GM21390 (cell line): ENCODE results near the gene LDLRAP1.

Source experiments
- ATAC-seq: cut with Tn5 transposase; IDR thresholded peaks from one replicate; pipeline ENCODE4 v1.9.1; 2021; ENCODE audit not compliant: unreplicated experiment

The LDLRAP1 gene

DNA sequence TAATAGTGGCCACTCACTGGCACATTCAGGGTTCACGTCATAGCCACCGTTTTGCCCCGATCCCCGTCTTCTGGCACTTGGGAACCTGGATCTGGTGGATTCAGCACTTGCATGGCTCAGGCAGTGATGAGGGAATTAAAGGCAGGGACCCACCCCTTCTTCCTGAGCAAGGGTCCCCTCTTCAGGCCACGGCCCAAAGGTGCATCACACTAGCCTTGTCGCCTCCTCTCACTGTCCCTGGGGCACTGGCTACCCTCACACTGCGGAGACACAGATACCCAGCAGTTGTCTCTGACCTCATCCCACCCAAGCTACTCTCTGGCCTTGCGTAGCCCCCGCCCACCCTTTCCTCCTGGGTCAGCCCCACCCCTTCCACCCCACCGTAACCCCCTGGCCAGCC is 19.9 kb upstream of the LDLRAP1 start:
- no peak for ATAC-seq

DNA sequence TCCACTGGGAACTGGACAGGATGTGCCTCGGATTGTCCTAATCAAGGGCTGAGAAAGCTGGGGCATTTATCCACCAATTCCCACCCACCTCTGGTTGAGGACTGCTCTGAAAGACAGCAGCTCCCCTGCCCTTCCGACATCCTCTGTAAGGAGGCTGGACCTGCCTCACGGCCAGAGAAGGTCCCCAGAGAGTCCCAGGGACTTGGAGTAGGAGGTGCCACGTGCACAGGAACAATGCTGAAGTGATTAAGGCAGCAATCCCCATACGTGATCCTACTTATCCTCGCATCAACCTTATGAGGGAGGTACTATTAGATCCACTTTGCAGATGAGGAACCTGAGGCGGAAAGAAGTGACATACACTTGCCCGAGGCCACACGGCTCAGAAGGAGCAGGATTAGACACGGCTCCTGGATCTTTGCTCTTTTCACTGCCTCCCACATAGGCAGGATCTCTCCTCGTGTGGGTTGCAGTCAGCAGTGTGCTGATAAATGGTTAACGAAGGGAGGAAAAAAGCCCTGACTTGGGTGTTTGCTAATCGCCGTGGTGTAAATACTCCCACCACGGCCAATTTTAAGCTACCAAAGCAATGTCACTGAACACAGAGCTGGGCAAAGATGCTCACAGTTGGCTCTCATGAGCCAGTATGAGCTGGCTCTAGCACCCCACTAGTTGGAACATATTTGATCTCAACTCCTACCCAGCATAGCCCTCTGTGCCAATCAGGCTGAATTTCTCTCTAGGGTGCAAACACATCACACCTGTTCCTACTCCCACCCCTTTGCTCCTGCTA is 18.6 kb upstream of the LDLRAP1 start:
- no peak for ATAC-seq

DNA sequence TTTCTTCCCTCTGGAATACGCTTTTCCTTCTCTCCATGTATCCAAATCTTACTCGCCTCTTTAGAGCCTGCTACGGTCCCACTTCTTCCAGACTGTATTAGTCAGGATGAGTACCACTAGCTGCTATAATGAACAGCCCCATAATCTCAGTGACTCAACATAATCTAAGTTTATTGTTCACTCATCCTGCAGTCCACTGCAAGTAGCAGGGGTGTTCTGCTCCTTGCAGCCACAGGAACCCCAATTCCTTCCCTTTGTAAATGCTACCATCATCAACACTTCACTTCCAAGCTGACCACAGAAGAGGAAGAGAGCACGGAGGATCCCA is 18.1 kb upstream of the LDLRAP1 start:
- no peak for ATAC-seq

DNA sequence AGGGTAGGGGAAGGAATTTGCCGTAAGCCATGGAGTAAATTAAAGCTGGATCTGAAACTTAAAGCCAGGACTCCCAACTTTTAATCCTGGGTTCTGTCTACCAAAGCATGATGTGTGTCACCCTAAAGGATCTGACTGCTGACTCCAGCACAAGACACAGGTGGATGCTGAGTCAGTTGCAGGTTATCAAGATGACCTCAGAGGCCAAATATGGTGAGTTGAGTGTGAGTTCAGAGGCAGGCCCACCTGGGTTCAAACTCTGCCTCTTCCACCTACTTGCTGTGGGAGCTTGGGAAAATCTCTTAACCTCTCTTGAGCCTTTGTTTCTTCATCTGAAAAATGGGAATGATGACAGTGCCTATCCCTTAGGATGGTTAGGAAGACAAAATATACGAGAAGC is 16.7 kb upstream of the LDLRAP1 start:
- no peak for ATAC-seq

DNA sequence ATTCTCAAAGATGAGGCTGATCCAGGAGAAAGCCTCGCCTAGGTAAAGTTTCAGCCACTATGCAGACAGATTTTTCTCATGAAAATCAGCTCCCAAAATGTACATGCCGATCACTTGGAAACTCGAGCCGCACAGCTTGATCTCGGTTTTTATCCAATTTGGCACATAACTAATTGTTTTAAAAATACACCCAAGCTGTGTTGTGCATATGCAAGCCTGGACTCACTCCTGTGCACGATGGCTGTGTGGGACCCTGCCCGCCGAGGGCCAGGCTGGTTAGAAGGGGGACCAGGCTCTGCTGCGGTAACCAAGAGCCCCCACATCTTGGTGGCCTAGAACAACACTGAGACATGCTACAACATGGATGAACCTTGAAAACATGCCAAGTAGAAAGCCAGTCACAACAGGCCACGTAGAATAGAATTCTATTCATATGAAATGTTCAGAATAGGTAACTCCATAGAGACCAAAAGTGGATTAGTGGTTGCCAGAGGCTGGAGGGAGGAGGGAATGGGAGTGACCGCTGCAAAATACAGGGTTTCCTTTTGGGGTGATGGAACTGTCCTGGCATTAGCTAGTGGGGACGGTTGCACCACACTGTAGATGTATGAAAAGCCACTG is 16.1 kb upstream of the LDLRAP1 start:
- ATAC-seq = no peak

DNA sequence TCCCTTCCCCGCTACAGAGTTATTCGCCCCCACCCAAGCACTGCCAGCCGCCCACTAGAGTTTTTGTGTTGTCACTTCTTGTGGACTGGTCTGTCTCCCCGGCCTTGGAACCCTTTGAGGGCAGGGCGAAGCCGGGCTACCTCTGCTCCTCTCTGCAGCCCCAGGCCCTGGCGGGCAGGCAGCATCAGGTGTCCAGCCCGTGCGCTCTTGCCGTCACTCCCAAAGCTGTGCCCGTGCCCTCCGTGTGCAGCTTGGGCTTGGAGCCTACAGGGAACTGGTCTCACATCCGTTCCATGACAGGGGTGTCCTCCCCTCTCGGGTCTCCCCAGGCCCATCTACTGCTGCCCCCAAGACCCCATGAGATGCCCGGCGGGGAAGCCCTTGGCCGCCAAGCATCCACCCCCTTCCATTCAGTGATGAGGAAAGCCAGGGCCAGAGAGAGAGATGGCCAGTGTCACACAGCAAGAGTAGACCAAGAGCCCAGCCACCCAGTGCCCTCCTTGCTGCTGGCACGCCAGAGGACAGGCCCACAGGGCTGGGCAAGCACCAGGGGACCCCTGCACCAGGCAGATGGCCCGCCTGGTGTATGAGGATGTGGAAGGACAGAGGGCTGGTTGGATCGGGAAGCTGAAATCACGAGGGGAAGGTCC is 15.3 kb upstream of the LDLRAP1 start:
- no peak for ATAC-seq

DNA sequence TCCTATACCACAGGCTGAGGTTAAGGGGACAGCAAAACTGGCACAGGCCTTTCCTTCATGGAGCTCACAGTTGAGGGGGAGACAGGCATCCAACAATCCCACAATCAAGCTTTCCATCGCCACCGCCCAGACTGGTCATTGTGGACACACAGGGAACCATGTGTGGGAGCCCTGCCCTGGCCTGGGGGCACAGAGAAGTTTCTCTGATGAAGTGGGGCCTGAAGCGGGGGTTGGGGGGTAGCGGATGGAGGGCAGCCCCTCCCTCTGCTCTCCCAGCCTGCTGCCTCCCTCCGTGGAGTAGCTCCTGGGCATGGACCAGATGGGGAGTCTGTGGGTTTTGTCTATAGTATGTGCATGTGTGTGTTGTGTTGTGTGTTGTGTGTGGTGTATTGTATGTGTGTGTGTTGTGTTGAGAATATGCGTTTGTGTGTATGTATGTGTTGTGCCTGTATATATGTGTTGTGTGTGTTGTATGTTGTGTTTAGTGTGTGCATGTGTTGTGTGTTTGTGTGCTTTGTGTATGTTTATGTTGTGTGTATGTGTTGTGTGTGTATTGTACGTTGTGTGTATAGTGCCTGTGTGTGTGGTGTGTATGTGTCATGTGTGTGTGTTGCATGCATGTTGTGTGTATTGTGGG is 14.4 kb upstream of the LDLRAP1 start:
- no peak for ATAC-seq

DNA sequence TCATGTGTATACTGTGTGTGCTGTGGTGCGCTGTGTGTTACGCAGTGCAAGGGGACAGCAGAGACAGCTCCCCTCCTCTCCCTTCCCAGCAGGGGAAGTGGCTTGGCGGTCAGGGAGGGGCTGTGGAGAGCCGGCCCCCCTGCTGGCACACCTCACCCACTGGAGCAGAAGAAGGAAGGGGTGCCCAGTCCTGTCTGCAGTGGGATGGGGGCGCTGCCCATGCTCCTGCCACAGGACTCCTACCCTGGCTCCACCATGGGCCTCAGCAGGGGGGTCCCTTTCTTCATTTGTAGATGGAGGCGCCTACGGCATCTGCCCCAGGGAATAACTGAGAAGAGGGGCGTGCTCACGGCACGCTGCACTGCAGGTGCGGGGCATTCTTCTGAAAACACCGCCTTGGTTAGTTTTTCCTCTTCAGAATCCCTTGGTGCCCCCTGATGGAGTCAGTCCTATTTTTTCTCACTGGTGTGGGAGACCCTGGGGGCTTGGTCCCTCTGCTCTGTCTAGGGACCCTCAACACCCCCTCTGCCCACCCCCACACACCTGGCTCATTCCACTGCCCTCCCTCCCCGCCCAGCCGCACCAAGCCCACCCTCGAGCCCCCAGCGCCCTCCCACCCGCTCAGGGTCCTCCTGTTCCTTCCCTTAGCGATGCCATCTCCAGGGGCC is 13.8 kb upstream of the LDLRAP1 start:
- ATAC-seq = no peak

DNA sequence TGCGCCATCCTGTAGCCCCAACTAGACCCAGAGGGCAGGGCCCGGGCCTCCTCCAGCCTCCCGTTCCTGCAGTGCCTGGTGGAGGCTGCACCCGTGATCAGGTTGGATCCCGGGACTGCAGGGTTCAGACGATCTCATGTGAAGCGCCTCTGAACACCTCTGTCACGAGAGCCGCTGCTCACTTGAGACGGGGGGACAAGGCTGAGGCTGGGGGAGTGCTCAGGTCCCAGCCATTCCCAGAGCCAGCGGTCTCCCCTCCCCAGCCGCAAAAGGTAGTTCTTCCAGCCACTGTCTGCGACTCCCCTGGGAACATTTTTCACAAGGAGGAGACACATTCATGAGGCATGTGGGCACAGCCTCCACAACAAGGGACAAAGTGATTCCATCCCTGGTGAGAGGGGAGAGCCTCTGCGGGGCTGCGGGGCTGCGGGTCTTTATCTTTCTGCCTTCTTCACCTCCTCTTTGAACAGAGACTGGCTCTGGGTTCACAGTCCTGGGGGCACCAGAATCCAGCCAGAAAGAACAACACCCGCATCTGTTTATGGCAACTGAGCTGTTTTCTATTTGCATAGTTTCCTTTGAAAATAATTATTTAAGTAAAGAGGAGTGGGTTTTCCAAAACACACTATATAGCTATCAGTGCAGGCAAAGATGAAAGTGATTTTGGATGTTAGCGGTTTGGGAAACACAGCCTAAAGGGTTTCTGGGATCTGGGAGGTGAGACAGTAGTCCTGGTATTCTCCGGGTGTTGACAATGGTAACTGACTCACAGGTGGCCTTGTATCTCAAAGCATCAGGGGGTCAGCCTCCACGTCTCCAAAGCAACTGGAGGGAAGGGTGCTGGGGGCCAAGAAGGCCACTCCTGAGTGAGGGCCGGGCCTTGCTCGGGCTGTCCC is 13.0 kb upstream of the LDLRAP1 start:
- no peak for ATAC-seq

DNA sequence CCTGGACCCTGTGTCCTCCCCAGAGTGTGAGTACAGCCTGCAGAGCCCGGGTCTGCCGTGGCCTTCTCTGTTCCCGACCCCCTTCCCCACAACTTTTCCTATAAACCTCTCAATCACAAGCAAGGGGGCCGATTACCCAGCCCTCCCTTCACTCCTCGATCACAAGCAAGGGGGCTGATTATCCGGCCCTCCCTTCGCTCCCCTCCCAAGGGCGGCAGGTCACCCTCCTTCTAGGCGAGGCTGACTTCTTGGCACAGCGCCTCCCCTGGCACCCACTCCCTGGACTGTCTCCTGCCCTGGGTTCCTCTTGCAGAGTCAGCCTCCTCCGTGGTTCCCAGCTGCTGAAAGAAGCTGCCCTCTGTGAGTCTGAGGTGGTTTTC is 12.3 kb upstream of the LDLRAP1 start:
- no peak for ATAC-seq

DNA sequence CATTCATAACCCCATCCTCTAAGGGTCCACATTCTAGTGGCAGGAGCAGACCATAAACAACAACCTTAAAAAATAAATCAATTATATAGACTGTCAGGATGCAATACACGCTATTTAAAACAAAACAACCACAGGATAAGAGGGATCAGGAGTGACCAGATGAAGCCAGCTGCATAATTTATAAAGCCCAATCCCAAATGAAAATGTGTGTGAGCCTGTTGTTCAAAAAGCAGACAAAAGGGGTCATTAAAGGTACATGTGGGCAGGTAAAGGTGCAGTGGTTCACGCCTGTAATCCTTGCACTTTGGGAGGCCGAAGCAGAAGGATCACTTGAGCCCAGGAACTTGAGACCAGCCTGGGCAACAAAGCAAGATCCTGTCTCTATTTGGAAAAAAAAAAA is 10.4 kb upstream of the LDLRAP1 start:
- no peak for ATAC-seq

DNA sequence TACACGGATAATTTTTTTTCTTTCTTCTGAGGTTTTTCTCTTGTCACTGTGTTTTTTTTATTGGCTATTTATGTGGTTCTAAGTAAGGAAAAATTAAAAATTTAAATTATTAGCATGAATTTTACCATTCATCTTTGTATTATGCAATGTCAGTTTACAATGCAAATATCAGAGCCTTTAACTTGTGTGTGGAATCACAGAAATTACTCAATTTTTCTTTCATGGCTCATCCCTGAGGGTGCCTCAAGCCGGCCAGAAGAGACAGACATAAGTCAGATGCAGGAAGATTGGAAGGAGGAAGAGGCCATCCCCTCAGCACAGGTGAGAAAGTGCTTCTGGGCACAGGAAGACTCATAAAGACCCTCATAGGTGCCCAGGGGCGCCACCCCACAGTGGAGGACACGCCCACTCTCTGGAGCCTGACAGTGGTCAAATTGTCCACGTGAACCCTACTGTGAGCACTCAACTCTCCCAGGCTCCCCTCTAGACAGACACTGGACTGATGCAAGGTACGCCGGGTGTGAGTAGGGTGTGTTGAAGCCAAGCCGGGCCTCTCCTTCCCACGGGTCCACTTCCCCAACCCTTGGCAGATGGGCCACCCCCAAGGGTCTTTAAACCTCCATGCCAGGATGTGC is 9.5 kb upstream of the LDLRAP1 start:
- ATAC-seq = no peak

DNA sequence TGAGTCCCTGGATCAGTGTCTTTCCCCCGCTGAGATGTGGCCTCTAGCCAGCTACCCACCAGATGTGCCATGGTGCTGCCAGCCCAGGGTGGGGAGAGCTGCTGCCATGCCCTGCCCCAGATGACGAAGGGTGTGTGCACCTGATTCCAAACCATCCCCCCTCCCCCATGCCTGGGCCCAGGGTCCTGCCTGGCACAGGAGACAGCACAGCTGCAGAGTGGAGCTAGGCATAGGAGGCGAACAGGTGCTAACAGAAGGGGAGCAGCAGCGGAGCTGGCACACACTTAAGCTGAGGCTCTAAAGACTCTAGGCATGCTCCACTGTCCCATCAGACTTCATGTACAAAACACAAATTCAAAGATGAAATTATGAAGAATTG is 9.0 kb upstream of the LDLRAP1 start:
- no peak for ATAC-seq

DNA sequence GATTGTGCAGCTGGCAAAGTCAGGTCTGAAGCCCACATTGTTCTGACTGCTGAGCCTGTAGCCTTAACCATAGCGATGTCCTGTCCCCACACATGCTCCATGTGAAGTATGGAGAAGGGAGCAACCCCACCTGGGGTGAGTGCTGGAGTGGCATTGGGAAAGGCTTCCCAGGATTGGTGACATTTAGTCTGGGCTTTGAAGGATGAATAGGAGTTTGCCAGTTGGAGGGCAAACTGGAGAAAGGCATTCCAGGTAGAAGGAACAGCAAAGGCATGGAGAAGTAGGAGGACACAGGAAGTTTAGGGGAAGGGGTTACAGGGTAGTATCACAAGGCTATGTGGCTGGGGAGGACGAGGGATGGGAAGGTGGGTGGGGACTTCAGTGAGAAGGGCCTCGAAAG is 7.3 kb upstream of the LDLRAP1 start:
- no peak for ATAC-seq

DNA sequence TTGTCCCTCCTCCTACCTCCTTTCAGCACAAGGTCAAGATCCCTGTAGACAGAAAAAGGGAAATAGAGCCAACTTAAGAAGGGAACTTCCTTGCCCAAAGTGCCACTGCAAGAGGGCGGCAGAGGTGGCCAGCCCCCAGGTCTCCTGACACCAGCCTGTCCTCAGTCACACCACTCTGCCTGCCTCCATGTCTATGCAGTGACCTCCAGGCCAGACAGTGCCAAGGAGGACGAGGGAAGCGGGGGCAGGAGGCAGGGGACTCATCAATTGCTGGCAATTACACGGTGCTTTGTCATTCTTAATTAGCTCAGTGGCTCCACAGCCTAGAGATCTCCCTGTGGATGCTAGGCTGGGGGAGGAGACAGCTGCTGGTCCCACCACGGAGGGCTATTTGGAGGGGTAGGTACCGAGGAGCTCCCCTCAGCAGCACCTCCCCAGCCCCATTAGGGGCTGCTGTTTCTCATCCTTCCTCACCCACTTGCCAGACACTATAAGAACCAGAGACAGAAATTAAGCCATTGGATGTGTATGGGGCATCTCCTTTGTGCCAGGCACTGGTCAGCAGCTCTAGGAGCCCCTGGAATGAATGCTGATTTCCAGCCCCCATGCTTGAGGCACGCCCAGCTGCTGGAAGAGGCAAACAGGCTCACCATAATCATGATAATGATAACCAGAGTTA is 6.1 kb upstream of the LDLRAP1 start:
- ATAC-seq = no peak

DNA sequence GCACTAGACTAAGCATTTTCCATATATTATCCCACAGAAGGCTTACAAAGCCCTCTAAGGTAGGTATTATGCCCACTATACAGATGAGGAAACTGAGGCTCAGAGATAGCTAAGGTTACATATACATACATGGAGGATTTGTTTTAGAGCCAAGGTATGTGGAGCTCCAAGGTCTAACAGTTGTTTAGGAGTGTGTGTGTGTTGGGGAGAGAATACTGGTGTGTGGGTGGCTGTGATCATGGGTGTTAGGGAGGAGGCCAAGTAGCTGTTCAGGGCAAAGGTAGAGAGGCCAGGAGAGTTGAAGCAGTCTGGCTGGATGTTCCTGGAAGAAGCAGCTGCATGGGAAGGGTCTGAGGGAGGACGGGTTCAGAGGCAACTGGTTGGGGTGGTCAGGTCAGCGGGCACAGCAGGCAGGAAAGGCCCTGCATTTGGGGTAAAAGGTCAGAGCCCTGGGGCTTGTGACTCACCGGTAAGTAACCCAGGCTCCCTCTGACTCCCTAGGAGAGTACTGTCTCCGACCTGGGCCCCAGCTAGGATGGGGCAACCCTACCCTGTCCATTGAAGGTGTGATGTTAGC is 5.1 kb upstream of the LDLRAP1 start:
- ATAC-seq = no peak

DNA sequence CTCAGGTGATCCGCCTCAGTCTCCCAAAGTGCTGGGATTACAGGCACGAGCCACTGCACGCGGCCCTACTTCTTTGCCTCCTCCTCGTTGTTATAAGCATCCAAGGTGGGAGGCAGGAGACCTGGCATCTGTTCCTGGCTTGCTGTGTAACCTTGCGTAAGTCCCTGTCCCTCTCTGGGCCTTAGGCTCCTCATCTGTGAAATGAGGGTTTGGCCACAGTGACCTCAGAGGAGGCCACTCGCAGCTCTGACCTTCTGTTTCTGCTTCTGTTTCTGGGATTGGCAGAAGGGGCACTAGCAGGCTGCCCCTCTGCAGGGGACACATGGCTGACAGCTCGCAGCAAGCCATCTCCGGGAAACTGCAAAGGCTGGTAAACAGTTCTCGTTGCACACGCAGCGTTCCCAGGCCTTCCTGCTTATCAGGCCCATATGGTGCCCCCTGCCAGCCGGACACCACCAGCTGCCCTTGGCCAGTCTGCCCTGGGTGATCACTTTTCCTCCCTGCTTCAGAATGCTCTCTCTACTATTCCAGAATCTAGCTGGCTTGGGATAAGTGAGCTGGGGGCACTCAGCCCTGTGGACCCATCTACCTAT is 2.6 kb upstream of the LDLRAP1 start:
- ATAC-seq = no peak

DNA sequence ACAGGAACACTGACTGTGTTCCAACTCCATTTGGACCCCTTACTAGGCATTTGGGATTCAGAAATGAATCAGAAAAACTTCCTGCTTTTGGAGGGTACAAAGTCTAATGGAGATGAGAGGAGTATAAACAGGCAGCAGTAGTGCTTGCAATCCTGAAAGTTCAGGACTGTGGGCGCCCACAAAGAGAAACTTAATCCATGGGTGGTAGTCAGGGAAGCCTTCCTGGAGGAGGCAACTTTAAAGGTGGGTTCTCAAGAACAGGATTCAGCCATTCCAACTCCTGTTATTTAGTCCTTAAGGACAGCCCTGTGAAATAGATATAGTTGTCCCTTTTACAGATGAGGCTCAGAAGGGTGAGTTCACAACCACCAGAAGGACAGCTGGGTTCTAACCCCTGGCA is 2.0 kb upstream of the LDLRAP1 start:
- no peak for ATAC-seq
